Fibroblast of skin of scalp (primary cell): ENCODE data around the gene ENAH.
A peak's percentile ranks its signal among the peaks of the same experiment; 100 is the strongest.
"Not testable (repeated sequence)": the region's sequence is repeated elsewhere in the genome, so short reads cannot be mapped to it uniquely, and the experiment has no call there.

Experiments used
- DNase-seq: peaks from one replicate; pipeline ENCODE4 v3.0.0-alpha.2; 2013

The ENAH gene

DNA sequence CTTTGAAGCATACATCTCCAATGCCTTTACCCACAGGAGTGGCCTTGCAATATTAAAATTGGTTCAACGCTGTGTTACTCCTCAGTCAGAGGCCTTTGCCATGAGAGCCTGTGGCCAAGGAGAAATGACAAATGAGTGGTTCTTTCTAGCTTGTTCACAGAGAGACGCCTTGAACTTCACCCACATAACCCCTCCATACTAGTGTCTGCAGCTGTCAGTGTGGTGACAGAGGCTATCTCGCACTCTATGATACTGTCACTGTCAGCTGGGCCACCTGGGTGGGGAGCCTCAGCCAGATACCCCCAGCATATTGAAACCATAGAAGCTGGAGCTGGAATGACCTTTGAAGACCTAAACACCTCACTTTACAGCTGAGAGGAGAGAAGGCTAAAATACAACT lies 167.7 kb downstream of the ENAH start:
- DNase-seq = no peak

DNA sequence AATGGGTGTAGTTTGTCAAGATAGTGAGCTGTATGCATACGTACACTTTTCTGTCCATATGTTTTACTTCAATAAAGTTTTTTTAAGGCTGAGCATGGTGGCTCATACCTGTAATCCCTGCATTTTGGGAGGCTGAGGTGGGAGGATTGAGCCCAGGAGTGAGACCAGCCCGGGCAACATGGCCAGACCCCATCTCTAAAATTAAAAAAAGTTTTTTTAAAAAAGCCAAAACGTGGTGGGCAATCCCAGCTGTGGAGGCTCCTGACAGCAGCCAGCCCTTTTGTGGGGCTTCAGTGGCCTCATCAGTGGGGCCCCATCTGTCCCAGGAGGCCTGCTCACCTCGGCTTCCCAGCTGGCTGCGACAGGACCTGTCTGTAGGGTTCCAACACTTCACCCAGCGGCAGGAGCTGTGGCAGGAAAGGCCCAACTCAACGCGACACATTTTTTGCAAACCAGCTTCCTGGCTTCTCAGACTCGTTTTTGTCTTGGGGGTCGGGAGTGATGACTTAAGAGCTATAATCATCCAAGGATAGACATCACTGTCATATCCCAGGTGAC lies 168.2 kb downstream of the ENAH start:
- no peak for DNase-seq

DNA sequence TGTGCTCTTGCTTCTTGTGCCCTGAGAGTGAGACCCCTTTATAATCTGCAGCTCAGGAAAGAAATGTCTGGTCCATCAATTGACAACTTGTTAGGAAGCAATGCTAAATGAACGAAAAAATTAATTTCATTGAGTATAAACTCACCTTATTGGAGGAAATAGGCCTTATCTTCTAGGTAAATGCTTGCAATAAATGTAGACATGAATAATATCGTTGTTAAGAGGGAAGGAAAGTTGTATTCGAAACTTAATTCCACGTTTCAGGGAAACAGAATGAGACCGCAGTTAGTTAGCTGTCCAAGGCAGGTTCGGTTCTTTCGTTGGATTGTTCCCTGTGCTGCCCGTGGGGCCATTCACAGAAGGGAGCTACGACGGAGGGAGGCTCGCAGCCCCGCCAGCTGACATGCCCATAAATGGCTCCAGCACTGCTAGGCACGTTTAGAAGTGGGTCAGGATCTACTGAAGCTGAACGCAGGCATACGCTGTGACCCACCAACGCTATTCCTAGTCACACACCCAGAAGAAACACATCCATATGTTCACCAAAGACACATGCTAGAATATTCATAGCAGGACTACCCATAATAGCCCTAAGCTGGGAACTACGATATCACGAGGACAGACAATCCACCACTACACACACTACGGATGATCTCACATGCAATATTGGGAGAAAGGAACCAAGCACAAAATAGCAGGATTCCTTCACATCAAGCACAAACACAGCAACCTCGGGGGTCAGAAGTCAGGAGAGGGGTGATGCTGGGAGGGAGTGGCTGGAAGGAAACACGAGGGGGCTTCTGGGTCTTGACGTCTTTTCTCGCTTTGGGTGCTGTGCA lies 168.9 kb downstream of the ENAH start:
- DNase-seq = no peak

DNA sequence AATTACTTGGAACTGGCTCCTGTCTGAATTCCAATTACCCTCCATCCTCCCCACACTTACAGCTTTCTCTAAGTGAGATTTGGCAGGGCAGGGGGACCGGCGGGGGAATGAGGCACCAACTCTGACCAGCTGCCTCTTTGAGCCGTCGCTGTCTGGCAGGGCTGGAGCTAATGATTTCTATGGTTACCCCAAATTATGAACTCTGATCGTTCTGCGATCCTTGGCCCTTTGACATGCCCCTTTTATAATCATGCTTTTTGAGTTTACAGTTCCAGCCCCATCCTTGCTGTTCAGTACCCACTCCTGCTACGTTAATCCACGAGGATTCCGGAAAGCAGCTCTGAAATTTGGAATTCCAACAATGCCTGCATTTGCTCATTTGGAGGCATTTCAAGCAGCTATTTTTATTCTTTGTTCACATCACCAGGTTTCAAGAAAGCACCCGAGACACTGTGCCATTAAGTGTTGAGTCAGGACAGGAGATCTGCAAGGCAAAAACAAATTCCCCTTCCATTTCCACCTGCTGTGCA lies 170.4 kb downstream of the ENAH start:
- peak; percentile 62 for DNase-seq

DNA sequence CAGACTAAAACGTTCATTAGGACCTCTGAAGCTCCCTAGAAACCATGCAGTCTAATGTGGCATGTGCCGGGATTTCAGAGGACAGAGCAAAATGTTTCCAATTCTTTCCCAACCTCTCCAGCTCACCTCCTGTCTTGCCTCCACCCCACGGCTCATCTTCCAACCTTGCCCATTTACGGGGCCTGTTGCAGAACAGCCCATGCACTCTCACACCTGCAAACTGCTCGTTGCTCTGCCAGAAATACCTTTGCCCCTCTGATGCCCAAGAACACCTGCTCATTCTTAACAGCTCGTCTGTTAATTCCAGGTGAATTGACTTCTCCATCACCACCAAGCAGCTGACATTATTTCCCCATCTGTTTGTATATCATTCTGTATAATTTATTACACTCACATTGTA lies 171.2 kb downstream of the ENAH start:
- DNase-seq = no peak

DNA sequence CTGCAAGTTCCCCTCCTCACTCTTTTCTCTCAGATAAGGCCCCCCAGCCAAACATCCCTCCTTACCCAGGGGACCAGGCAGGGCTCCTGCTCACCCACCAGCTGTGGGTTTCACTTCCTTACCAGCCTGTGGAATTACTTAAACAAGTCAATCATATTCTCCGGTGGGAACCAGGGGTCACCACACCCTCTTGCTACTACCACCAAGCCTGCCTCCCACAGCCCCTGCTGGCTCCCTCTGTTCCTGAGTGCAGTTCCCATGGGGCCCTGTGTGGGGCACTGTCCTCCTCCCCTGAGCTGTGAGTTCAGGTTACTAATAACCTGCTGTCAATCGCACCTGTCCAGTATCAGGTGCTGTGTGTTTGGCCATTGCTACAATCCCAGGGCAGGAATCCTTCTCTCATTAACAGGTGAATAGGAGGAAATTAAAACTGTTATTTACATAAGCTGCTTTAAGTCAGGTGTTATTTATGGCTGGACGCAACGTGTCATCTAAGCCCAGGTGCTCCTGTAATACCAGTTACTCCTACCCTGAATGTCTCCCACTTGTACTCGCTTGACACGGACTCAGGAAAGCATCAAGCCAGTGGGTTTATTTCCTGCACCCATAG lies 172.0 kb downstream of the ENAH start:
- no peak for DNase-seq

DNA sequence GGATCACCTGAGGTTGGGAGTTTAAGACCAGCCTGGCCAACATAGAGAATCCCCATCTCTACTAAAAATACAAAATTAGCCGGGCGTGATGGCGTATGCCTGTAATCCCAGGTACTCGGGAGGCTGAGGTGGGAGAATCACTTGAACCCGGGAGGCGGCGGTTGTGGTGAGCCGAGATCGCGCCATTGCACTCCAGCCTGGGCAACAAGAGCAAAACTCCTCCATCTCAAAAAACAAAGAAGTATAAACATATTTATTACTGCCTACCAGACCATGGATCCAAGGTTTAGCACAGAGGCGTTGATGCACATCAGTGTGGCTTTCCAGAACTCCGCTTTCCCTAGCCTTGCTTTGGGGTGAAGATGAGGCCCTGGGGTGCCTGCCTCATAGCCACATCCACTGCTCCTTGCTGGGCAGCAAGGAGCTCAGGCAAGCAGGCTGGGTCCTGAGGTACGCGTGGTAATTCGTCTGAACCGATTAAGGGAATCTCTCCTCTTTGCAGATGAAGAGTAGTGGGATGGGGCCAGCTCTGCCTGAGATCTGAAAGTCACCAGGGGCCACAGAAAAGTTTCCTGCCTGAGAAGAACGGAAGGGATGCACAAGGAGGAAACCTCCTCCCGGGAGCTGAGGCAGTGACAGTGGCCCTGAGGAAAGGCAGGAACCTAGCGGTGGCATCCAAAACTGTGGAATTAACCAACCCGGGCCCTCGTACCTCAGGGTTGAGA lies 172.8 kb downstream of the ENAH start:
- DNase-seq = no peak

DNA sequence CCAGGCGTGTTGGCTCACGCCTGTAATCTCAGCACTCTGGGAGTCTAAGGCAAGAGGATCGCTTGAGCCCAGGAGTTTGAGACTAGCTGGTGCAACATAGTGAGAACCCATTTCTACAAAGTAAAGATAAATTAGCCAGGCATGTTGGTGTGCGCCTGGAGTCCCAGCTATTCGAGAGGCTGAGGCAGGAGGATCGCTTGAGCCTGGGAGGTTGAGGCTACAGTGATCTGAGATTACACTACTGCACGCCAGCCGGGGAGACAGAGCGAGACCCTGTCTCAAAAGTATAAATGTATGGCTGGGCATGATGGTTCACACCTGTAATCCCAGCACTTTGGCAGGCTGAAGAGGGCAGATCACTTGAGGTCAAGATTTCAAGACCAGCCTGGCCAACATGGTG lies 173.6 kb downstream of the ENAH start:
- DNase-seq = no peak

DNA sequence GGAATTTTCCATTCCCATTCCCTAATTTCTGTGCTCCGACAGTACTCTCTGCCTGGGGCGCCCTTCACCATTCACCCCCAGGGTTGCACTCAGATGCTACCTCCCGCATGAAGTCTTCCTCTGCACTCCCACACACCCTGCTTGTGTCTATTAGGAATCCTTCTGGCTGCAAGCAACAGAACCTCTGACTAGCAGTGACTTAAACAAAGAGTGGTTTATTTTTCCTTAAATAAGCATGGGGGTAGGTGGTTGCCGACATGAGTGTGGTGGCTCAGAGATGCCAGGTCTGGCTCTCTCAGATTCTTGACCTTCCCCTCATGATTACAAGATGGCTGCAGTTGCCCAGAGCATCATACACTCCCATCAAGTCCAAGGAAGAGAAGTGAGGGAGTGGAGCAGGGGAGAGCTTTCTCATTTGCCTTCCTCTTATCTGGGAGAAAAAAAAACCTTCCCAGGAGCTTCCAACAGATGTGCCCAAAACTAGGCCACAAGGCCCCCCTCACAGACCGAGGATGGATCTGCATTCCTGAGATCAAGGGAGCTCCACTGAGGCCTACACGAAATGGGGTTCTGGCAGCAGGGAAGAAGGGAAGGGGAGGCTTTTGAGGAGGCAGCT lies 175.5 kb downstream of the ENAH start:
- DNase-seq = no peak

DNA sequence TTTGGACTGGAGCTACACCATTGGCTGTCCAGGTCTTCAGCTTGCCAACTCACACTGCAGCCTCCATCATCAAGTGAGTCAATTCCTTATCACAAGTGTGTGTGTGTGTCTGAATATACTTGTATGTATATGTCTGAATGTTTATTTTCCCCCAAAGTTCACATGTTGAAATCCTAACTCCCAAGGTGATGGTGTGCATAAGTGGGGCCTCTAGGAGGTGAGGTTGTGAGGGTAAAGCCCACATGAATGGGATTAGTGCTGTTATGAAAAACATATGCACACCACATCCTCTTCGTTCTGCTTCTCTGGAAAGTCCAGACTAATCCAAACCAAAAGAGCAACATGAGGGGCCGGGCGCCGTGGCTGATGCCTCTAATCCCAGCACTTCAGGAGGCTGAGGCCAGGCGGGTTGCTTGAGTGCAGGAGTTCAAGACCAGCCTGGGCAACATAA lies 176.4 kb downstream of the ENAH start:
- no peak for DNase-seq

DNA sequence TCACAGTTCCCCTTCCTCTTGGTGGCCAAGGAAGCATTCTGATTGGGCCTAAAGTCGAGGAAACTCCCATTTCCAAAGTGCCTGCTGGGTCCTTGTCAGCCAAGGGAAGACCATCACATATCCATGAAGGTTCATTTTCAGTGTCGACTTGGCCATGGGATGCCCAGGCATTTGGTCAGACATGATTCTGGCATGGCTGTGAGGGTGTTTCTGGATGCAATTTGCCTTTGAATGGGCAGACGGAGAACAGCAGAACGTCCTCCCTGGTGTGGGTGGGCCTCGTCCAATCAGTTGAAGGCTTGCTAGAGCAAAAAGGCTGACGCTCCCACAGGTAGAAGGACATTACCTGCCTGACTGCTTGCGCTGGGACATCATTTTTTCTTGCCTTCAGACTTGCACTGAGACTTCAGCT lies 176.8 kb downstream of the ENAH start:
- DNase-seq = no peak

DNA sequence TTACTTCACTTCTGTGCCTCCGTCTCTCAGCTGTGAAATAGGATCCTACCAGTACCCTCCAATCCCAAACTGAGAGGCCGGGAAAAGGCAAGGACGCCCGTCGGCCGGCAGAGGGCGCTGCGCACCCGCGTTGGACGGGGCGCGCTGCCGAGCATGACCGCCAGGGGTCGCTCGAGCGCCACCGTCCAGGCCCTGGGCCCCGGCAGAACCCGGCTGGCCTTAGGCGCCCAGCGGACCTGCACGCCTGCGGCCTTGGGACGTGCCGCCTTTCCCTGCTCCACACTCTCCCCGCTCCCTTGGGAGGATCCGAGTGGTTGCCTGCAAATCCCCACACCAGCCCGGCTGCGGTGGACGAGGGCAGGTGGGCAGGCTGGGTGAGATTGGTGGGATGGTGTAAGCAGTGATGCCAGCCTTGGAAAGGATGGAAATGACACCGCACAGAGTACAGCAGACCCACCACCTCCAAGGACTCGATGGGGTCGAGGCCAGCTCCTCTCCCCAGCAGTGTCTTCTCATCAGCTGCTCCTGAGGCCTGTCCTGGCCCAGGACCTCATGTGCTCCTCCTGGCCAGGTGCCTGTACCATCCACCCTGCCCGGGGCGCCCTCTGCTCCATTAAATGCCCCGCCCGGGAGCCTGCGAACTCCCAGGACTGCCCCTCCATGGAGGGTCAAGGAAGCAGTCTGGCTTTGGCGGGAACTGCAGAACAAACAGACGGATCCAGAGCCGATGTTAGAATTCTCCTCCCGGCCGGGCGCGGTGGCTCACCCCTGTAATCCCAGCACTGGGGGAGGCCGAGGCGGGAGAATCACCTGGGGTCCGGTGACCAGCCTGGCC lies 177.7 kb downstream of the ENAH start:
- DNase-seq = peak; percentile 58

DNA sequence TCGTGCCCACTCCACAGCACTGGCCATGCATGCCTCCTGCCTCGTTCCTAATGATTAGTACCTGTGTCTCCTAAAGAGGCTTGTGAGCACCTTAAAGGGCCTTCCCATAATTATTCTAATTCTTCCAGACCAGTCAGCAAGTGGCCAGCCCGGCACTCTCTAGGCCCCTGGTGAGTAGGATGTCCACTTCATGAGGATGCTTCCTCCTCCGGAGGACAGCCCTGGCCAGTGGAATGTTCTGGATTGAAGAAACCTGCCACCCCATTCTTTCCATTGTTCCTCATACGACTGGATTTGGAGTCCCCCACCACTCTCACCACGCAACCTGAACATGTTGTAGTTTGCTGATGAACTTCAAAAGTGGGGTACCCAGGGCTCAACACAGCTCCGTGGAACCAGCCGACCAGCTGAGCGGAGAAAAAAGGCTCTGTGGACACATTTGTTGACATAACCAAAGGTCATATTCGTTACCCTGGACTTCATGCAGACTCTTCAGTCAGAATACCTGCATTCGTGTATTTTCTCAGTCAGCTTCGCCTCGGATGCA lies 178.4 kb downstream of the ENAH start:
- DNase-seq = no peak

DNA sequence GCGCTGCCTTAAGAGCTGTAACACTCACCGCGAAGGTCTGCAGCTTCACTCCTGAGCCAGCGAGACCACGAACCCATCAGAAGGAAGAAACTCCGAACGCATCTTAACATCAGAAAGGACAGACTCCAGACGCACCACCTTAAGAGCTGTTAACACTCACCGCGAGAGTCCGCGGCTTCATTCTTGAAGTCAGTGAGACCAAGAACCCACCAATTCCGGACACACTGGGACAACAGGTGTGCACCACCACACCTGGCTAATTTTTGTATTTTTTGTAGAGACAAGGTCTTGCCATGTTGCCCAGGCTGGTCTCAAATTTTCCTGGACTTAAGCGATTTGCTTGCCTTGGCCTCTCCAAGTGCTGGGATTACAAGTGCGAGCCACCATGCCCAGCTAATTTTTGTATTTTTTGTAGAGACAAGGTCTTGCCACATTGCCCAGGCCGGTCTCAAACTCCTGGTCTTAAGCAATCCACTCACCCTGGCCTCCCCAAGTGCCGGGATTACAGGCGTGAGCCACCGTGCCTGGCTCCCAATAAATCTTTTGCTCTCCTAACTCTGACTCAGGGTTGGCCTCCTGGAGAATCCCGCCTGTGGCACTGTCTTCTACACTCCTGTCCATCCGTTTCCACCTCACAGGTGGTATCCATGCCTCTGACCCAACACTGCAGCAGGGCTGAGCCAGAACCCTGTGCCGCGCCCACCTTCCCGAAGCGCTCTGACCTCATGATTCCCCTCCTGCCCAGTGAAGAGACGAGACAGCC lies 179.1 kb downstream of the ENAH start:
- not testable (repeated sequence) for DNase-seq

DNA sequence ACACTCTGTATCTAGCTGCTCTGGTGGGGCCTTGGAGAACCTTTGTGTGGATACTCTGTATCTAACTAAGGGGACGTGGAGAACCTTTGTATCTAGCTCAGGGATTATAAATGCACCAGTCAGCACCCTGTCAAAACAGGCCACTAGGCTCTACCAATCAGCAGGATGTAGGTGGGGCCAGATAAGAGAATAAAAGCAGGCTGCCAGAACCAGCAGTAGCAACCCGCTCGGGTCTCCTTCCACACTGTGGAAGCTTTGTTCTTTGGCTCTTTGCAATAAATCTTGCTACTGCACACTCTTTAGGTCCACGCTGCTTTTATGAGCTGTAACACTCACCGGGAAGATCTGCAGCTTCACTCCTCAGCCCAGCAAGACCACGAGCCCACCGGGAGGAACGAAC lies 179.7 kb downstream of the ENAH start:
- DNase-seq = not testable (repeated sequence)

DNA sequence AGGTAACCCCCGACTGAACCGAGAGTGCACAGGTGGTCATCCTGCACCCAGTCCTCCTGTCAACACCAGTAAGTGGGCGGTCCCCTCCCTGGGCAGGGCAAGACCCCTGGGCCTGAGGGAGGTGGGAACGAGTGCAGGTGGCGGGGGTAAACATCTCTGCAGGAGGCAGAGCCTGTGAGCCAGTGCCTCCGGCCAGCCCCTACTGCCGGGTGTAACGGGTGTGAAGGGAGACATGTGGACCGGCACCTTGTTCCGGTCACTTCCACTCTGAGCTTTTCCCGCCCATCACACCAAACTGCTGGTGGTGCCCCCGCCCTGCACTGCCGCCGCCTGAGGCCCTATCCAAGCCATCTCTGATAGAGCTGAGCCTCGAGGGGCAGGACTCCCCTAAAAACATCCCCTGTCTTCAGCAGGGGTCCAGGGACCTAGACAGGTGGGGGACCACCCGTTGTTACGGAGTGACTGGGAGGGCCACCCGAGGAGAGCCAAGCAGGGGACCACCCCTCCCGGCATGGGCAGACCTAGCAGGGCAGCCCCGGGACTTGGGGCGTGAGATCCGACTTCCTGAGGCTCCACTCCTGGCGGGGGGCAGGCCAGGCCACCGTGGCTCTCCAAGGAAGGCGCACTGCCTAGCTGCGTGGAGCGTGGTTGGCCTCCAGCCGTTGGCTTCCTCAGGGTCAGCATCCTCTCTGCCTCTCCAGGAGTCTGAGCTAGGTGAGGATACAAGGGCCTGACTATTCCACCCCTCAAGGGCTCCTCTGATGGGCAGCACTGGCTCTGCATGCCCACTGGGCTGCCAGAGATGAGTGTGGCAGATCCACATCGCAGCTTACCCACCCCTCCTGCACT lies 181.2 kb downstream of the ENAH start:
- no peak for DNase-seq

DNA sequence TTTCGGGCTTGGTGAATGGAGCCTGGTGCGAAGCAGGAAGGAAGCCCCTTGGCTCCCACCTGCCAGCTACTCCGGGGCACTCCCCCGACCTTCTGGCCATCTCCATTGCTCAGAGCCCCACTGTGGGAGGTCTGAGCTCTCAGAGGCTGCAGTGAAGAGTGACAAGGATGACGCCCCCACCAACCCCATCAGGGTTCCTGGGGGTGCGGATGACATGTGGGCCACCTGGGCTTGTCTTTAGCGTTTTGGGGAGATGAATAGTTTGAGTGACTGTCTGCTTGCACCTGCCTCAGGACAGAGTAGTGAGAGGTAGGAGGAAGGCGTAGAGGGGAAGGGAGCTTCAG lies 181.8 kb downstream of the ENAH start:
- no peak for DNase-seq

DNA sequence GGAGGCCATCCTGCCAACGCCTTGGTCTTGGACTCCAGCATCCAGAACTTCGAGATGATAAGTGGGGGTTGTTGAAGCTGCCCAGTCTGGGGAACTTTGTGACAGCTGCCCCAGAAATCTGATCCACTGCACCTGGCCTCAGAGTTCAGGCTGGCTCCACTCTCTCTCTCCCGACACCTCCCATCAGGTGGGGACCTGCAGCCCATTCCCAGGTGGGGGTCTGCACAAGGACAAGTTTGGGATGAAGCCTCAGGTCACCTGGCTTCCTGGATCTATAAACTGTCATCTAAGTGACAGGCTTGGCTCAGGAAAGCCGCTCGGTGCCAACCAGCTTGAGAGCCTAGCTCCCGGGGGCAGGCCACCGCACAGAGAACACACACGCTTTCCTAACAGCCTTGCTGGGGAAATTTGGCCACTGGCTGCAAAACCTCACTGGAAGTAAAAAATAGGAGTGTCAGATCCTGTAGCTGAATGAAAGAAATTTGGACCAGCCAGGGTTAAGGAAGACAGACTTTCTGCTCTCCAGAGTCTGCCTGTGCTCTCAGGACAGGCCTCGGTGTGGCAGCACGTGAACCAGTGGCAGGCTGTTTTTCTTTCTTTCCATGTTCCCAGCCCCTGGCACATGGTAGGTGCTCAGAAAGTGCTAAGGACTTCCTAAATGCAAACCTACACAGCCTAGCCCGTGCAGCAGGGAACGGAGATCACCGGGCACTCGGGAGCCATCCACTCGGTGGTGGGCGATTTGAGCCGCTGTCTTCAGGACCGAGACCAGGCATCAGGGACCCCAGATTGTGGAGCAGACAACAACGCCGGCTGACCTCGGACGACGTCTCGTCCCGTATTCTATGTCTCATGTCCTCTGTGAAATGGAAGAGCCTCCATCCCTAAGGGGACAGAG lies 182.5 kb downstream of the ENAH start:
- no peak for DNase-seq

DNA sequence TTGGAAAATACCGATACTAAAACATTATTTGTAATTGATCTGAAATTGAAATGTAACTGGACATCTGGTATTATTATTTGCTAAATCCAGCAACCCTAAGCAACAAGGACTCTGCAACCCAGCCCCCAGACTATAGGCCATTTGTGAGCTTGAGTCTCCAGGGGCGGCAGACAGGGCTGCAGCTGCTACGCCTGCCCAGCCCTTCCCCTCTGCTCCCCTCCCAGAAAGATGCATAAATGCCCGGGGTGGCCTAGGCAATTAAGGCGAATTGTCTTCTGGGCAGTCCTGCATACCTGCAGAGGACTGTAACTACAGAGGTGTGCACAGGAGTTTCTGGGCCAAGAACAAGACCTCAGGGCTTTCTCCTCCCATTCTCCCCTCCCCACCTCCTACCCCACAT lies 183.9 kb downstream of the ENAH start:
- DNase-seq = no peak
